ENCODE data around the gene SH3TC2.

- TF ChIP-seq BHLHE40 (IDR thresholded peaks at IDR 0.05; ENCODE audit: borderline replicate concordance) (no peak), FOXM1 (IDR thresholded peaks at IDR 0.05; ENCODE audit: borderline replicate concordance) (no peak), SP1 (IDR thresholded peaks at IDR 0.05) (no peak), FOXA1 (IDR thresholded peaks at IDR 0.05) (no peak), NFRKB (IDR thresholded peaks at IDR 0.05) (no peak), ZNF384 (IDR thresholded peaks at IDR 0.05) (no peak)
These were observed 26.9 kb upstream of the SH3TC2 start for GRCh38 chr5:149089796-149090195.

All from HEK293T (cell line).